AG09309 (cell line): ENCODE data around the gene RERG.

Experiments
- DNase-seq: peaks from one replicate; pipeline ENCODE4 v3.0.0-alpha.2; 2010; ENCODE audit warnings: low read depth
- H3K4me3 ChIP-seq: 2 replicates; pipeline ENCODE4 v1.5.1; 2011; ENCODE audit warnings: mild to moderate bottlenecking, low read depth, low read length, moderate library complexity; ENCODE audit not compliant: control insufficient read depth
- TF ChIP-seq, protein P1 (sequence below): IDR thresholded peaks from 2 replicates; pipeline ENCODE4 v1.5.1; 2011; ENCODE audit warnings: mild to moderate bottlenecking, low read depth, low read length, inconsistent platforms; ENCODE audit not compliant: insufficient read depth, control insufficient read depth; ENCODE audit errors: missing control alignments

Gene RERG

DNA sequence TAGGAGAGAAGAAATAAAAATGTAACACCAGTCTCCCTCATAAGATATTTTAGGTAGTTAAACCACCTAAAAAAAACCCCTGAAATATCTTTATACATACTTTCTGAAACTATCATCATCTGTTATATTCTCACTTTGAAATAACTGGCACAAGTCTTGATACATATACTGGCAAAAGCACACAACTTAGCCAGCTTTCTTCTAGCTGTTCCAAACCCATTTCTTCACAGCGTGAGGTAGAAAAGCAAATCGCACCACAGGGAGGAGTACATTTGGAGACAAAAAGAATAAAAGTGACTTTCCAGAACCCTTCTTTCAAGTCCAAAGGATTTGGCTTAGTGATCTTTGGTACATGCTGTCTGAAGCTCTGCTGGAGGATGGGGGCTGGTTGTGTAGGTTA lies 78.5 kb downstream of the RERG start:
- H3K4me3 ChIP-seq: no peak overlapping the region
- TF ChIP-seq, protein P1, sequence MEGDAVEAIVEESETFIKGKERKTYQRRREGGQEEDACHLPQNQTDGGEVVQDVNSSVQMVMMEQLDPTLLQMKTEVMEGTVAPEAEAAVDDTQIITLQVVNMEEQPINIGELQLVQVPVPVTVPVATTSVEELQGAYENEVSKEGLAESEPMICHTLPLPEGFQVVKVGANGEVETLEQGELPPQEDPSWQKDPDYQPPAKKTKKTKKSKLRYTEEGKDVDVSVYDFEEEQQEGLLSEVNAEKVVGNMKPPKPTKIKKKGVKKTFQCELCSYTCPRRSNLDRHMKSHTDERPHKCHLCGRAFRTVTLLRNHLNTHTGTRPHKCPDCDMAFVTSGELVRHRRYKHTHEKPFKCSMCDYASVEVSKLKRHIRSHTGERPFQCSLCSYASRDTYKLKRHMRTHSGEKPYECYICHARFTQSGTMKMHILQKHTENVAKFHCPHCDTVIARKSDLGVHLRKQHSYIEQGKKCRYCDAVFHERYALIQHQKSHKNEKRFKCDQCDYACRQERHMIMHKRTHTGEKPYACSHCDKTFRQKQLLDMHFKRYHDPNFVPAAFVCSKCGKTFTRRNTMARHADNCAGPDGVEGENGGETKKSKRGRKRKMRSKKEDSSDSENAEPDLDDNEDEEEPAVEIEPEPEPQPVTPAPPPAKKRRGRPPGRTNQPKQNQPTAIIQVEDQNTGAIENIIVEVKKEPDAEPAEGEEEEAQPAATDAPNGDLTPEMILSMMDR: no peak
- DNase-seq: no peak

DNA sequence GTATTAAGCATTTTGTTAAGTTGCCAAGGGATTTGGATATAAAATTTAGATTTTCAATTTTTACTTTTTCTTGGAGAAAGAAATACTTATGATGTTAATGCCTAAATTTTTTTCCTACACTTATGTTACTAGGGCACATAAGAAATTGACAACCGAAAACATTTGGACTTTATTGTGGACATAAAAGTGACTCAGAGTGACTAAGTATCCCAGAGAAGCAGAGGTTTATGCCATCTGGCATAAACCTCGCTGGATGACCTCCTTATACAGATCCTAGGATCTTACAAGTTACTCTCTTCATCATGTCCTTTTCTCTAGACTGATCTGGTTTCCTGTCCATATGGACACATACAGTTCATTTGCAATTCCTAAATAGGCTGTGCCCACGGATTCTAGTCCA lies 89.8 kb downstream of the RERG start:
- H3K4me3 ChIP-seq: no peak overlapping the region
- TF ChIP-seq, protein P1: no peak
- DNase-seq: peak; percentile 13

DNA sequence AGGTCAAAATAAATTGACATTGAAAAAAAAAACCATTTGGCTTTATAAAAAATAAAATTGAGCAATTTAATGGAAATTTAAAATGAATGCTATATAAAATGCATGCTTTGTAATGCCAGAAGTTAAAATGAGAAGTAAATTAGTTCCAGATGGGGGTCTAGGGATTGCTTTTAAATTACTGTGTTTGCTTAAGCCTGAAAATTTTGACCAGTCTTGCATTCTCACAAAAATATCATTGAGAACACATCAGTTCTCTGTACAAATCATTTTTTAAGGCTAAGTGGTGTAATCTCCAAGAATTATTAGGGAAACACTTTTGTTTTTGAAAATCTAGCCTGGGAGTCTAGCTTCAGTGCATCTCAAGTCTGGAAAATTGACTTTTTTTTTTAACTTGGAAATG lies 90.7 kb downstream of the RERG start:
- TF ChIP-seq, protein P1: no peak
- H3K4me3 ChIP-seq: no peak overlapping the region
- DNase-seq: no peak

DNA sequence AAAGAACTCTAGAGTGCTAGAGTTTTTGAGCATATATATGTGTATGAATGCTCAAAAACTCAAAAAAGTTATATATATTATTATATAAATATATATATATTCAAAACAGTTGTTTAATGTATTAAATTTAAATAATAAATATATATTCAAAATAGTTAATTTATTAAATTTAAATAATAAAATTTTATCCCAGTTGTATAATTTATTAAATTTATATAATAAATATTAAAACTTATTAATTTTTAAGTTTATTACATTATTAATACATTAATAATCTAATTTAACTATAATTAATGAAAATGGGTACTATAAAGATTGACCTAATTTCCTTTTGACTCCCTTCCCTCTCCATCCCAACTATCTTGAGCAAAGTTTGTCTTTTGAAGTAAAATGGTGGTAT lies 97.8 kb downstream of the RERG start:
- DNase-seq: no peak
- H3K4me3 ChIP-seq: no peak overlapping the region
- TF ChIP-seq, protein P1: no peak

DNA sequence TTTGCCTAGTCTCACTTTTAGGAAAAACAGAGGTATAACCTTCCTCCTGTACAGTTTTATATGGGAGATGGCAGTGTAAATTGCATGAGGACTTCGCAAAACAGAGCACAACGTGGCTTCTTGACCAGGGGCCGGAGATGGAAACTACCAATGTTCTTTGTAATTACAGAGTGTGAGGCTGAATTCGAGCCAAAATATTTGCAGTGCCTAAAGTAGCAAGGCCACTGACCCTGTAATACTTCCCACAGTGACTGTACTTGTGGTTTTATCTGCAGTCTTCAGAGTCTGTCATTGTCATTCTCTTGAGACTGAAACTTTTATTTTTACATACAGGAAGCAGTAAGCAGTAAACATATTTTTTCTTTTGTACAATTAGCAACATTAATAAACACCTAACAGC lies 98.9 kb downstream of the RERG start:
- DNase-seq: no peak
- no peak overlapping the region for H3K4me3 ChIP-seq
- TF ChIP-seq, protein P1: no peak

DNA sequence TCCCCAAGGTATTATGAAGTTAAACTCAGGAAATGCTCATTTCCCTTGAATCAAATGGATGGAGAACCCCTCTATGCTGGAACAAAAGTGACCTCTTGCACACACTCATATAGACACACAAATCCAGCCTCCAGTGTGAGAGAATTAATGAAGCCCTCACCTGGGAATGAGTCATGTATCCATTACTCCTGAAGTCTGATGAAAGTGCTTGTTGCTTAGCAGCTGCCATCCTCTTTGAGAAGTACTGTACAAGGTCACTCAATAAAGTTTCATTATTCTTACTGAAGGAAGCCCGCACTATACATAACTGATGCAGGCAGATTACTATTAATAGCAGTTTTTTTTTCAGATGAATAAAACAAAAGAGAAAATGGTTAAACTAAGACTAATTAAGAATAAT lies 102.3 kb downstream of the RERG start:
- no peak for DNase-seq
- TF ChIP-seq, protein P1: no peak
- H3K4me3 ChIP-seq: no peak overlapping the region

DNA sequence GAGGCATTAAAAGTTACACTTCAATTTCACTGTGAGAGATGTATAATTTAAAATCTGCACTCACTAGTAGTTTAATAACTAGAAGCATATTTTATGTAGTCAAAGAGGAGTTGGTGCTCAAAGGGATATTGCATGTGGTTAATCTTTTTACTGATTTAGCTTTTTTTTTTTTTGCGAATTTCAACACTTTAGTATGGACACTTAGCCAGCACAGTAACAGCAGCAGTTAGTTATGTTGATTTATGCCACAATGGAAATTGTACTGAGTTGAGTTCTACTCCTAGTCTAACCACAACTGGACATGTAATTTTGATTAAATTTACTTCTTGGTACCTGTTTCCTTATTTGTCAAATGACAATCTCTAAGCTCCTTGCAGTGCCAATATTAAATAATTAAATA lies 104.2 kb downstream of the RERG start:
- no peak for DNase-seq
- H3K4me3 ChIP-seq: no peak overlapping the region
- TF ChIP-seq, protein P1: no peak
